SK-N-SH (cell line): ENCODE data around the gene CDK9.

Source experiments
- CHD2 ChIP-seq: fragments of 150-350 bp; IDR thresholded peaks from 2 replicates; pipeline ENCODE4 v1.6.1; 2018; ENCODE audit warnings: low read length; ENCODE audit not compliant: partially characterized antibody
- EP300 ChIP-seq, 2 experiments: IDR thresholded peaks; 2 replicates each; pipeline versions ENCODE4 v1.4.0 to v1.6.1; 2012; ENCODE audit warnings: borderline replicate concordance in 1 of 2, low read depth in 1 of 2, low read length in 1 of 2
- EZH2phosphoT487 ChIP-seq: fragments of 200-600 bp; sonication (generic); IDR thresholded peaks from 2 replicates; pipeline ENCODE4 v1.6.1; 2017; ENCODE audit warnings: low read depth, mixed run types, mild to moderate bottlenecking, antibody characterized with exemption, moderate library complexity, borderline replicate concordance
- MXI1 ChIP-seq: IDR thresholded peaks from 2 replicates; pipeline ENCODE4 v1.6.1; 2012; ENCODE audit warnings: mild to moderate bottlenecking, low read depth, low read length, improper control_type of control experiment
- POLR2AphosphoS5 ChIP-seq: IDR thresholded peaks from 2 replicates; pipeline ENCODE4 v1.6.1; 2012; ENCODE audit warnings: low read depth, low read length
- RAD21 ChIP-seq: IDR thresholded peaks from 2 replicates; pipeline ENCODE4 v1.6.1; 2012; ENCODE audit warnings: mild to moderate bottlenecking, low read length
- RCOR1 ChIP-seq: fragments of 150-350 bp; IDR thresholded peaks from 2 replicates; pipeline ENCODE4 v1.6.1; 2017; ENCODE audit warnings: antibody characterized with exemption, low read length
- REST ChIP-seq: IDR thresholded peaks from 2 replicates; pipeline ENCODE4 v1.6.1; 2012; ENCODE audit warnings: mild to moderate bottlenecking, low read depth, low read length, moderate library complexity
- RFX5 ChIP-seq: IDR thresholded peaks from 2 replicates; pipeline ENCODE4 v1.6.1; 2012; ENCODE audit warnings: mild to moderate bottlenecking, improper control_type of control experiment, low read length
- SMC3 ChIP-seq: IDR thresholded peaks from 2 replicates; pipeline ENCODE4 v1.6.1; 2012; ENCODE audit warnings: low read depth, low read length, improper control_type of control experiment
- TAF1 ChIP-seq: IDR thresholded peaks from 2 replicates; pipeline ENCODE4 v1.6.1; 2012; ENCODE audit warnings: low read depth, mild to moderate bottlenecking, low read length, moderate library complexity, borderline replicate concordance
- ZBTB33 ChIP-seq: IDR thresholded peaks from 2 replicates; pipeline ENCODE4 v1.4.0; 2012; ENCODE audit warnings: low read depth, borderline replicate concordance
- TF ChIP-seq, protein P1 (sequence below): fragments of 200-600 bp; sonication (generic); IDR thresholded peaks from 2 replicates; pipeline ENCODE4 v1.6.1; 2017; ENCODE audit warnings: antibody characterized with exemption, mild to moderate bottlenecking, moderate library complexity
- TF ChIP-seq, protein P2 (sequence below): IDR thresholded peaks from 2 replicates; pipeline ENCODE4 v1.4.0; 2012; ENCODE audit warnings: low read depth

- TF ChIP-seq, protein P1, sequence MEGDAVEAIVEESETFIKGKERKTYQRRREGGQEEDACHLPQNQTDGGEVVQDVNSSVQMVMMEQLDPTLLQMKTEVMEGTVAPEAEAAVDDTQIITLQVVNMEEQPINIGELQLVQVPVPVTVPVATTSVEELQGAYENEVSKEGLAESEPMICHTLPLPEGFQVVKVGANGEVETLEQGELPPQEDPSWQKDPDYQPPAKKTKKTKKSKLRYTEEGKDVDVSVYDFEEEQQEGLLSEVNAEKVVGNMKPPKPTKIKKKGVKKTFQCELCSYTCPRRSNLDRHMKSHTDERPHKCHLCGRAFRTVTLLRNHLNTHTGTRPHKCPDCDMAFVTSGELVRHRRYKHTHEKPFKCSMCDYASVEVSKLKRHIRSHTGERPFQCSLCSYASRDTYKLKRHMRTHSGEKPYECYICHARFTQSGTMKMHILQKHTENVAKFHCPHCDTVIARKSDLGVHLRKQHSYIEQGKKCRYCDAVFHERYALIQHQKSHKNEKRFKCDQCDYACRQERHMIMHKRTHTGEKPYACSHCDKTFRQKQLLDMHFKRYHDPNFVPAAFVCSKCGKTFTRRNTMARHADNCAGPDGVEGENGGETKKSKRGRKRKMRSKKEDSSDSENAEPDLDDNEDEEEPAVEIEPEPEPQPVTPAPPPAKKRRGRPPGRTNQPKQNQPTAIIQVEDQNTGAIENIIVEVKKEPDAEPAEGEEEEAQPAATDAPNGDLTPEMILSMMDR, result no peak
- TF ChIP-seq TAF1 (no peak), RCOR1 (no peak), ZBTB33 (no peak), MXI1 (no peak), EP300 (IDR thresholded peaks at IDR 0.05; ENCODE audit: borderline replicate concordance in 1 of 2, low read depth in 1 of 2, low read length in 1 of 2) (no peak), POLR2AphosphoS5 (no peak), REST (no peak), EZH2phosphoT487 (no peak), SMC3 (no peak), RFX5 (no peak), CHD2 (no peak), RAD21 (no peak)
- TF ChIP-seq, protein P2, sequence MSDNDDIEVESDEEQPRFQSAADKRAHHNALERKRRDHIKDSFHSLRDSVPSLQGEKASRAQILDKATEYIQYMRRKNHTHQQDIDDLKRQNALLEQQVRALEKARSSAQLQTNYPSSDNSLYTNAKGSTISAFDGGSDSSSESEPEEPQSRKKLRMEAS, result no peak
These were observed 17.9 kb downstream of the CDK9 start for GRCh38 chr9:127803507-127804352.
